ENCODE data around the gene RNF144A. TPM values are rescaled to one million over a fixed set of nuclear protein-coding genes. Genes with fewer than 3 reads are reported as not detected.
A peak's percentile ranks its signal among the peaks of the same experiment; 100 is the strongest.

The RNF144A gene
- total and polyA plus RNA-seq, 10 of the 15 experiments (the other 5 are each of a cell fraction or from before 2014, with no cell fraction given) = 0.02 to 12.1 (median 0.48) TPM; not detected in 1

DNA sequence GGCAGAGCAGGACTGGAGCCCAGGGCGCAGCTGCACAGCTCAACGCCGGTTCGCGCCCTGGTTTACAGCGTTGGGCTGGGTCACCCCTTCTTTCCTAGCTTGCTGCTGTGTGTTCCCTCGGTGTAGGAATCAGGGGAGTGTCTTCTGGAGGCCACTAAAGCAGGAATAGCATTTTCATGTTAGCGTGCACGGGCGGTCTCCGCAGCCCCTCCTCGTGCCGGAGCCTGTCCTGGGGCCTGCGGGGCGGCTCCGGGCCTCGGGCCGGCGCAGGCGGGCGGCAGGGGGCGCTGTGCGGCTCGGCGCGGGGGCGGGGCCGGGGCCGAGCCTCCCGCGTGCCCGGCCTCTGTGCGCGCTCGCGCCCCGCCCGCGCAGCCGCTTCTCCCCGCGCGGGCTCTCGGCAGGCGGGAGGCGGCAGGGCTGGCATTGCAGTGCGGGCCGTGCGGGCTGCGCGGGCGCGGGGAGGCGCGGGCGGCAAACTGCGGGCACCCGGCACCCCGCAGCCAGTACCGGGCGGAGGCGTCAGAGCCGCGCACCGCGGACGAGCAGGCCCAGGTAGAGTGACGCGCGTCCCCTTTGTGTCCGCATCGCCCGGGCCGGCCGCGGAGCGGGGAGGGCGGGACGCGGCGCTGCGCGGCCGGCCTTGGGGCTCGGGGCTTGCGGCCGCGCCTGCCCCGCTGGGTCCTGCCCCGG, at the start of gene RNF144A (continued):
- TF ChIP-seq LARP7 (IDR thresholded peaks at IDR 0.05) (peak; percentile 43; the same call in 1 of the 2 replicates), GABPA (IDR thresholded peaks at IDR 0.05; ENCODE audit: low read depth) (no peak), RB1 (IDR thresholded peaks at IDR 0.05; ENCODE audit: borderline replicate concordance) (peak; percentile 72; the same call in 1 of the 2 replicates), SMARCA5 (IDR thresholded peaks at IDR 0.05) (peak; percentile 82; the same call in 1 of the 2 replicates), NFYA (IDR thresholded peaks at IDR 0.05; ENCODE audit: borderline replicate concordance, low read depth, low read length) (no peak), ZSCAN29 (IDR thresholded peaks at IDR 0.05) (0 out of 2 replicates have a peak, but pooled peaks have one; percentile 6), ZNF207 (IDR thresholded peaks at IDR 0.05; ENCODE audit: borderline replicate concordance) (no peak), POLR2A (IDR thresholded peaks at IDR 0.05; ENCODE audit: low read depth, low read length) (0 out of 2 replicates have a peak, but pooled peaks have one; percentile 37), CHD1 (IDR thresholded peaks at IDR 0.05; ENCODE audit: low read depth, low read length) (no peak), ZNF24 (IDR thresholded peaks at IDR 0.05) (no peak), IKZF1 (conservative IDR thresholded peaks at IDR 0.05) (peak; percentile 73), RFX5 (IDR thresholded peaks at IDR 0.05; ENCODE audit: low read depth, low read length) (no peak), RUNX3 (IDR thresholded peaks at IDR 0.05; ENCODE audit: low read length) (no peak), EP300 (IDR thresholded peaks at IDR 0.05; ENCODE audit: borderline replicate concordance in 1 of 2, control insufficient read depth in 1 of 2, low read depth in 2 of 2, low read length in 2 of 2) (no peak), MEF2B (IDR thresholded peaks at IDR 0.05; ENCODE audit: partially characterized antibody, poor library complexity, severe bottlenecking) (no peak), FOS (IDR thresholded peaks at IDR 0.05; ENCODE audit: borderline replicate concordance, extremely low read depth, insufficient read length) (no peak), EGR1 (IDR thresholded peaks at IDR 0.05; ENCODE audit: borderline replicate concordance in 1 of 2, low read depth in 2 of 2, low read length in 2 of 2) (peak in 1 of 2 experiments; percentile 81; a peak in 2 of 3 replicates), CBX5 (IDR thresholded peaks at IDR 0.05; ENCODE audit: low read depth) (no peak), SREBF1 (IDR thresholded peaks at IDR 0.05; ENCODE audit: low read length) (no peak), HCFC1 (IDR thresholded peaks at IDR 0.05; ENCODE audit: low read length) (peak; percentile 5; the same call in 1 of the 2 replicates), SMAD1 (IDR thresholded peaks at IDR 0.05; ENCODE audit: low read depth, partially characterized antibody) (no peak), HDAC6 (IDR thresholded peaks at IDR 0.05; ENCODE audit: unreplicated experiment) (no peak), POU2F2 (IDR thresholded peaks at IDR 0.05; ENCODE audit: borderline replicate concordance, low read depth, low read length) (no peak)
- TF ChIP-seq, protein P1, sequence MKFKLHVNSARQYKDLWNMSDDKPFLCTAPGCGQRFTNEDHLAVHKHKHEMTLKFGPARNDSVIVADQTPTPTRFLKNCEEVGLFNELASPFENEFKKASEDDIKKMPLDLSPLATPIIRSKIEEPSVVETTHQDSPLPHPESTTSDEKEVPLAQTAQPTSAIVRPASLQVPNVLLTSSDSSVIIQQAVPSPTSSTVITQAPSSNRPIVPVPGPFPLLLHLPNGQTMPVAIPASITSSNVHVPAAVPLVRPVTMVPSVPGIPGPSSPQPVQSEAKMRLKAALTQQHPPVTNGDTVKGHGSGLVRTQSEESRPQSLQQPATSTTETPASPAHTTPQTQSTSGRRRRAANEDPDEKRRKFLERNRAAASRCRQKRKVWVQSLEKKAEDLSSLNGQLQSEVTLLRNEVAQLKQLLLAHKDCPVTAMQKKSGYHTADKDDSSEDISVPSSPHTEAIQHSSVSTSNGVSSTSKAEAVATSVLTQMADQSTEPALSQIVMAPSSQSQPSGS (IDR thresholded peaks at IDR 0.05; ENCODE audit: low read length) = no peak
- TF ChIP-seq, protein P2, sequence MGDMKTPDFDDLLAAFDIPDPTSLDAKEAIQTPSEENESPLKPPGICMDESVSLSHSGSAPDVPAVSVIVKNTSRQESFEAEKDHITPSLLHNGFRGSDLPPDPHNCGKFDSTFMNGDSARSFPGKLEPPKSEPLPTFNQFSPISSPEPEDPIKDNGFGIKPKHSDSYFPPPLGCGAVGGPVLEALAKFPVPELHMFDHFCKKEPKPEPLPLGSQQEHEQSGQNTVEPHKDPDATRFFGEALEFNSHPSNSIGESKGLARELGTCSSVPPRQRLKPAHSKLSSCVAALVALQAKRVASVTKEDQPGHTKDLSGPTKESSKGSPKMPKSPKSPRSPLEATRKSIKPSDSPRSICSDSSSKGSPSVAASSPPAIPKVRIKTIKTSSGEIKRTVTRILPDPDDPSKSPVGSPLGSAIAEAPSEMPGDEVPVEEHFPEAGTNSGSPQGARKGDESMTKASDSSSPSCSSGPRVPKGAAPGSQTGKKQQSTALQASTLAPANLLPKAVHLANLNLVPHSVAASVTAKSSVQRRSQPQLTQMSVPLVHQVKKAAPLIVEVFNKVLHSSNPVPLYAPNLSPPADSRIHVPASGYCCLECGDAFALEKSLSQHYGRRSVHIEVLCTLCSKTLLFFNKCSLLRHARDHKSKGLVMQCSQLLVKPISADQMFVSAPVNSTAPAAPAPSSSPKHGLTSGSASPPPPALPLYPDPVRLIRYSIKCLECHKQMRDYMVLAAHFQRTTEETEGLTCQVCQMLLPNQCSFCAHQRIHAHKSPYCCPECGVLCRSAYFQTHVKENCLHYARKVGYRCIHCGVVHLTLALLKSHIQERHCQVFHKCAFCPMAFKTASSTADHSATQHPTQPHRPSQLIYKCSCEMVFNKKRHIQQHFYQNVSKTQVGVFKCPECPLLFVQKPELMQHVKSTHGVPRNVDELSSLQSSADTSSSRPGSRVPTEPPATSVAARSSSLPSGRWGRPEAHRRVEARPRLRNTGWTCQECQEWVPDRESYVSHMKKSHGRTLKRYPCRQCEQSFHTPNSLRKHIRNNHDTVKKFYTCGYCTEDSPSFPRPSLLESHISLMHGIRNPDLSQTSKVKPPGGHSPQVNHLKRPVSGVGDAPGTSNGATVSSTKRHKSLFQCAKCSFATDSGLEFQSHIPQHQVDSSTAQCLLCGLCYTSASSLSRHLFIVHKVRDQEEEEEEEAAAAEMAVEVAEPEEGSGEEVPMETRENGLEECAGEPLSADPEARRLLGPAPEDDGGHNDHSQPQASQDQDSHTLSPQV (IDR thresholded peaks at IDR 0.05) = no peak
- TF ChIP-seq, protein P3, sequence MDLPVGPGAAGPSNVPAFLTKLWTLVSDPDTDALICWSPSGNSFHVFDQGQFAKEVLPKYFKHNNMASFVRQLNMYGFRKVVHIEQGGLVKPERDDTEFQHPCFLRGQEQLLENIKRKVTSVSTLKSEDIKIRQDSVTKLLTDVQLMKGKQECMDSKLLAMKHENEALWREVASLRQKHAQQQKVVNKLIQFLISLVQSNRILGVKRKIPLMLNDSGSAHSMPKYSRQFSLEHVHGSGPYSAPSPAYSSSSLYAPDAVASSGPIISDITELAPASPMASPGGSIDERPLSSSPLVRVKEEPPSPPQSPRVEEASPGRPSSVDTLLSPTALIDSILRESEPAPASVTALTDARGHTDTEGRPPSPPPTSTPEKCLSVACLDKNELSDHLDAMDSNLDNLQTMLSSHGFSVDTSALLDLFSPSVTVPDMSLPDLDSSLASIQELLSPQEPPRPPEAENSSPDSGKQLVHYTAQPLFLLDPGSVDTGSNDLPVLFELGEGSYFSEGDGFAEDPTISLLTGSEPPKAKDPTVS (IDR thresholded peaks at IDR 0.05; ENCODE audit: low read depth, low read length) = no peak
